ENCODE measurements around the gene SPRED1.
A peak's percentile ranks its signal among the peaks of the same experiment; 100 is the strongest.

The SPRED1 gene

GRCh38 chr15:38367476-38367875, 114.8 kb downstream of the SPRED1 start:
- DNase-seq, result no peak

GRCh38 chr15:38369936-38370478, 117.4 kb downstream of the SPRED1 start:
- no peak for DNase-seq

GRCh38 chr15:38373016-38373415, 120.4 kb downstream of the SPRED1 start:
- DNase-seq, result no peak

GRCh38 chr15:38374029-38374428, 121.4 kb downstream of the SPRED1 start:
- no peak for DNase-seq

DNA sequence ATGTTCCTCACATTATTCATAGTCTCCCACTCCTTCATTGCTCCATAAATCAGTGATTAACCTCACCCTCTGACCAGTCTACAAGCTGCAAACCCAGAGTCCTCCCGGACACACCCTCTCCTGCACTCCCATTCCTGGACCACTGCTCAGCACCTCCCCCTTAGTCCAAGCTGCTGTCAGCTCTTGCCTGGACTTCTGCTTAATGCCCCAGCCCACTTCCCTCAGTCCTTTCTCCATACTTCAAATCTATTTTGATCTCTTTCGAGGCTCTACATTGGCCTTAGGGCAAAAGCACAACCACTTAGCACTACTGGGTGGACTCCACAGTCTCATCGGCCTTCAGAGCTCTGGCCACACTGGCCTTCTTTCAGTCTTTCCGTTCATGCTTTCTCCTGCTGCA, 121.9 kb downstream of the SPRED1 start:
- DNase-seq, result no peak

DNA sequence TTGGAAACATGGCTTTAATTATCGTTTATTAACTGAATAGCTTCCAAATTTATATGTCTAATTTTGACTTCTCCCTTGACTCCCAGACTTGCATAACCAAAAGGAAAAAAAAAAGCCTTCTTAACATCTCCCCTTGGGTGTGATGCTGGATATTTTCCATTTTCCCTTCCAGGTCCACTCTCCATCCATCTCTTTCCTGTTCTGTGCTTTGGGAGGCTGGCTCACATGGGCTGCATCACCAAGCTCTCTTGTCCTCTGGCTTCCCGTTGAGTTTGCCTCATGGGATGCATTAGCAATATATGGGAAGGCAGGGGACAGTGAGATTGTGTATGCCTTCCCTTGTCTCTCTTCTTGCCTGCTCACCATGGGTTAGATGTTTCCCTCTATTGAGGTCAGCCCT, 123.4 kb downstream of the SPRED1 start:
- no peak for DNase-seq

DNA sequence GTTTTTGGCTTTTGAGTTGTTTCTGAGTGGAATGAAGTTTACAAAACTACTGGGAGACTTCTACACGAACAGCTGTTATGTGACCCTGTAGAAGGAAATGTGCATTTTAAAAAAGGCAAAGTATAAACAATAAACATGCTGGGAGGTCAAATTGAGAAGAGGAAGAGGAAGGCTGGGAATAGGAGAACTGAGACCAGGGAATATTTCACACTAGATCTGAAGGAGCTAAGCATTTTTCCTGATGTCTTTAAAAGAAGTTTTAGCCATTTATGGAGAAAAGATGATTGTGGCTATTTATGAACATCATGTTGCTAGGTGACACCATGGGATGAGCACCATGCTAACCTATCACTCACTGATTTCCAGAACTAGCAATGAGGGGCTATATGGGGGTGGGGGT, 125.0 kb downstream of the SPRED1 start:
- no peak for DNase-seq

DNA sequence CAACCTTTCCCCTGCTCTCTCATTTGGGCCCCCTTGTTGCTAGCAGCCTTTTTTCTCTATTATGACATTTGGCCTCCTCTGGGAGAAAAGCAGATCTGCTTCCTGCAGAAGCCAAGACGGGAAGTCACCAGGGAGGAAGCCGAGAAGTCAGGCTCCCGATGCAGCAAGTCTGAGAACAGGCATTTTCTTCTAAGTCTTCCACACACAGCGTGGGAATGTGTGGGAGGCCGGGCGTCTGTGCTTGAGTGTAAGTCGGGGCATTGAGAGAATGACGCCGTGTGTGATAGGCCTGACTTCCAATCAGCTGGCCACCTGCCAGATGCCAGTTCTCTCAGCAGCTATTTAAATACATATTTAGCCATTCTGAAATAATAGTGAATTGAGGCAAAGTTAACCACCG, 125.5 kb downstream of the SPRED1 start:
- peak; percentile 6 to 12 for DNase-seq

DNA sequence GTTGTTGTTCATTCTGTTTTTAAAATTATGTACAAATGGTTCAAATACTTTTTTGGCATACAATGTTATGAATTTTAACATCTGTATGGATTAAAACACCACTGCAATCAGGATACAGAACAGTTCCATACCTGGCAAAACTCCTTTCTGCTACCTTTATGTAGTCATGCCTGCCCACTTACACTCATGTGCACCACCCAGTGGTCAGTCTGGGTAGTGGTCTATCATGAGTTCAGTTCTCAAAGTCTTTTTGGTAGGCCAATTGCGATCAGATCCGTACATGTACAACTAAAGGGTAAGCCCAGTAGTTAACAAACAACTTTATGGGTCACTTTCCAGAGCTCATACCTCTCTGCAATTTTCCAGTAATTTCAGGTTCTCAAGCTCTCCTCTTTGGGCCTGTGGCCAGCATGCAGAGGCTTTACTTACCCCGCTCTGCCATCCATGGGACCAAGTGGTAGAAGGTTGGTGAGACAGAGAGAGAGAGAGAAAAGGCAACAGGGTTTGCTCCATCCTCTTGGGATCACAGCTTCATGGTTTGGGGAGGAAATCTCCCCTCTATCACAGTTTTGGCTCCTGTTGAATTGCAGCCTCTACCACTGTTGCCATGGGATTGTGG, 137.4 kb downstream of the SPRED1 start:
- peak in 1 of 2 donors; percentile 36 for DNase-seq

DNA sequence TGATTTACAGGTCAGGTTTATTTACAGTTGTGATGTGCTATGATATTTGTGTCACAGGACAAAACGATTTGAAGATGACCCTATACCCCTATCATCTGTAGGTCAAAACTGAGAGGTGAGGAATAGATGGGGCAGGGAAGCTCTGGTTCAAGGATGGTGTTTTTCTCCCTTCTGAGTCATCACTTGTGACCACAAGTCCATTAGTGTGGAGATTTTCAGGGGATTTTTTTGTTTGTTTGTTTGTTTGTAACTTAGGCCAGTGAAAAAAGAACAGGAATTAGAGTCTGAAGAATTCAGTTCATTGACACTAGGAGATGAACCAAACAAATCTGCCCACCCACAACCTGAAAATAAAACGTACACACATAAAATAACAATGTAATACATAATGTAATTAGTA, 138.6 kb downstream of the SPRED1 start:
- no peak for DNase-seq

- DNase-seq, result no peak
Measured at GRCh38 chr15:38398134-38398533, 145.5 kb downstream of the SPRED1 start.

DNA sequence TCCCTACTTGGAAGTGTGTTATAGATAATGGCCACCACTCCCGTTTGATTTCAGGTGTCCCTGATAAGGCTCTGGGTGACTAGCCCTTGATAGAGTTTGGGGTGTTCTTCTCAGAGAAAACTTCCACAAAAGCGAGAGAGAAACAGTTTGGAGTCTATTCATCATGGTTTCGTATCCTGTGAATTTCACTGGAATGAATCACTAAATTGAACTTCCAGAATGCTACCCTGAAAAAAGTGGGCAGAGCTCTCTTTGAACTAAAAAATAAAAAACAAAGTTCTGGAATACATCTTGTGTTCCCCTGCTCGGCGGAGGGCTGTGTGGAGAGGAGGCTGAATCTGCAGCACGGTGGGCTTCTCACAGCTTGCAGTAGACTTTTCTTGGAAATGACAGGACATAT, 148.5 kb downstream of the SPRED1 start:
- no peak for DNase-seq

GRCh38 chr15:38401701-38402100, 149.1 kb downstream of the SPRED1 start:
- DNase-seq, result no peak

GRCh38 chr15:38406436-38406835, 153.8 kb downstream of the SPRED1 start:
- DNase-seq, result no peak

Measured in hippocampal formation (tissue), 2 donors.